WTC11 (cell line): ENCODE results near the gene HLA-DPA1. TPM values are rescaled to one million over a fixed set of nuclear protein-coding genes. Genes with fewer than 3 reads are reported as not detected.

Experiments used
- ATAC-seq: fragments of 200-7000 bp; cut with Tn5 transposase; 2 replicates; pipeline ENCODE4 v1.10.0; 2021; ENCODE audit warnings: mild to moderate bottlenecking, moderate library complexity
- CTCF ChIA-PET: fragments of 300-600 bp; sonication (Branson Sonifier 250); formaldehyde crosslinking; loops from one replicate; lab custom pipeline; 2021; ENCODE audit warnings: antibody characterized with exemption; lab: Charles Lee
- POLR2A ChIA-PET: fragments of 350-600 bp; sonication (Branson Sonifier 250); formaldehyde crosslinking; loops from one replicate; lab custom pipeline; 2021; ENCODE audit warnings: antibody characterized with exemption; lab: Charles Lee
- DNase-seq: peaks from one replicate; pipeline ENCODE4 v3.0.0; 2021; ENCODE audit warnings: low spot score
- H3K27ac Mint-ChIP-seq: 2 replicates; pipeline ENCODE4 v1.8.0; 2021; ENCODE audit warnings: mixed read lengths
- H3K27me3 Mint-ChIP-seq: 2 replicates; pipeline ENCODE4 v1.8.0; 2021; ENCODE audit warnings: low read depth, mild to moderate bottlenecking, moderate library complexity, mixed read lengths
- H3K36me3 Mint-ChIP-seq: 2 replicates; pipeline ENCODE4 v1.8.0; 2021; ENCODE audit warnings: mixed read lengths
- H3K4me1 Mint-ChIP-seq: 2 replicates; pipeline ENCODE4 v1.8.0; 2022; ENCODE audit warnings: mixed read lengths
- H3K4me3 Mint-ChIP-seq: 2 replicates; pipeline ENCODE4 v1.8.0; 2021; ENCODE audit warnings: mild to moderate bottlenecking, moderate library complexity, mixed read lengths
- H3K9me3 Mint-ChIP-seq: 2 replicates; pipeline ENCODE4 v1.8.0; 2021; ENCODE audit warnings: mixed read lengths
- FOXP1 ChIP-seq: sonication (generic); formaldehyde crosslinking; IDR thresholded peaks from 2 replicates; pipeline ENCODE4 v1.8.0; 2022; ENCODE audit warnings: missing genetic modification reagents, mild to moderate bottlenecking, moderate library complexity, borderline replicate concordance
- IRF2 ChIP-seq: sonication (generic); formaldehyde crosslinking; IDR thresholded peaks from 2 replicates; pipeline ENCODE4 v1.8.0; 2022; ENCODE audit warnings: low read depth, missing genetic modification reagents, borderline replicate concordance
- MAX ChIP-seq: sonication (generic); formaldehyde crosslinking; IDR thresholded peaks from 2 replicates; pipeline ENCODE4 v1.8.0; 2022; ENCODE audit warnings: mild to moderate bottlenecking, missing genetic modification reagents
- MLX ChIP-seq: sonication (generic); formaldehyde crosslinking; IDR thresholded peaks from 2 replicates; pipeline ENCODE4 v1.8.1; 2023; ENCODE audit warnings: mild to moderate bottlenecking, missing genetic modification reagents, moderate library complexity
- SMAD4 ChIP-seq: sonication (generic); formaldehyde crosslinking; IDR thresholded peaks from 2 replicates; pipeline ENCODE4 v1.8.0; 2022; ENCODE audit warnings: mild to moderate bottlenecking, missing genetic modification reagents
- ZBTB21 ChIP-seq: sonication (generic); formaldehyde crosslinking; IDR thresholded peaks from 2 replicates; pipeline ENCODE4 v1.8.1; 2023; ENCODE audit warnings: mild to moderate bottlenecking, missing genetic modification reagents, borderline replicate concordance
- ZNF219 ChIP-seq: sonication (generic); formaldehyde crosslinking; IDR thresholded peaks from 2 replicates; pipeline ENCODE4 v1.8.0; 2023; ENCODE audit warnings: missing genetic modification reagents, mild to moderate bottlenecking, borderline replicate concordance
- ZNF423 ChIP-seq: fragments of 250-450 bp; sonication (Bioruptor Pico); IDR thresholded peaks from 2 replicates; pipeline ENCODE4 v2.1.2; 2022; ENCODE audit warnings: mild to moderate bottlenecking, moderate library complexity
- ZNF671 ChIP-seq: fragments of 250-450 bp; sonication (Bioruptor Pico); IDR thresholded peaks from 2 replicates; pipeline ENCODE4 v1.8.0; 2021; ENCODE audit warnings: mild to moderate bottlenecking
- ZSCAN18 ChIP-seq: fragments of 250-450 bp; sonication (Bioruptor Pico); IDR thresholded peaks from 2 replicates; pipeline ENCODE4 v2.1.2; 2022; ENCODE audit warnings: mild to moderate bottlenecking, moderate library complexity
- total RNA-seq: library from RNA; stranded (reverse); gene quantifications from 3 replicates; pipeline ENCODE4 v1.2.3, GENCODE V29; 2021
- TF ChIP-seq, protein P1 (sequence below): sonication (generic); formaldehyde crosslinking; IDR thresholded peaks from 2 replicates; pipeline ENCODE4 v1.8.1; 2023; ENCODE audit warnings: mild to moderate bottlenecking, moderate library complexity, missing genetic modification reagents
- TF ChIP-seq, protein P2 (sequence below): fragments of 250-450 bp; sonication (Bioruptor Pico); IDR thresholded peaks from 2 replicates; pipeline ENCODE4 v1.9.0; 2021; ENCODE audit warnings: mild to moderate bottlenecking
- TF ChIP-seq, protein P3 (sequence below): sonication (generic); formaldehyde crosslinking; IDR thresholded peaks from 2 replicates; pipeline ENCODE4 v1.8.1; 2023; ENCODE audit warnings: mild to moderate bottlenecking, missing genetic modification reagents, borderline replicate concordance
- TF ChIP-seq, protein P4 (sequence below): fragments of 250-450 bp; sonication (Bioruptor Pico); IDR thresholded peaks from 2 replicates; pipeline ENCODE4 v1.9.0; 2021; ENCODE audit warnings: mild to moderate bottlenecking

HLA-DPA1 gene
- total RNA-seq, 1 experiment from 2014 or later = 4.9 TPM

DNA sequence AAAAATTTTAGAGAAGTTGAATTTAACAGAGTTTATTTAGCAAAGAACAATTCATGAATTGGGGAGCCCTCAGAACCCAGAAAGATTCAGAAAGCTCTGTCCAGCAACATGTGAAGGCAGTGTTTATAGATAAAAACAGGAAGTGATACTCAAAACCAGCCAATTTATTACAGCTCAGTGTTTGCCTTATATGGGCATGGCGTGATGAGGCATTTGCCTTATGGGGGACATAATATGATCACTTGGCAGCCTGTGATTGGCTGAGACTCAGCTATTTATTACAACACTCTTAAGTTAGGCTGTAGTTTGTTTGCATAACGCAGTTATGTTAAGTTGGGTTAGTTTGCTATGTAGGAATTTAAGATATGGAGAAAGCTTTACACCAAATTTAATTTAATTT lies 11.5 kb downstream of the HLA-DPA1 start:
- DNase-seq (no peak), ATAC-seq (no peak)
- ChIA-PET CTCF (interaction anchor here (0.6 to 1.0 kb wide), 2 partner anchors 10 to 13 kb away, joined by 3 to 5 read pairs; no protein-coding TSS in a partner anchor), POLR2A (no interaction called here)
- Mint-ChIP-seq H3K4me1 (no peaks in the 10 kb centered on the region), H3K9me3 (peaks cover 17% of the 10 kb centered on the region), H3K4me3 (no peak overlapping the region), H3K27ac (no peak overlapping the region), H3K27me3 (peaks cover 2% of the 10 kb centered on the region; the same call in 1 of the 2 replicates), H3K36me3 (peaks cover 11% of the 10 kb centered on the region)
- TF ChIP-seq, protein P1, sequence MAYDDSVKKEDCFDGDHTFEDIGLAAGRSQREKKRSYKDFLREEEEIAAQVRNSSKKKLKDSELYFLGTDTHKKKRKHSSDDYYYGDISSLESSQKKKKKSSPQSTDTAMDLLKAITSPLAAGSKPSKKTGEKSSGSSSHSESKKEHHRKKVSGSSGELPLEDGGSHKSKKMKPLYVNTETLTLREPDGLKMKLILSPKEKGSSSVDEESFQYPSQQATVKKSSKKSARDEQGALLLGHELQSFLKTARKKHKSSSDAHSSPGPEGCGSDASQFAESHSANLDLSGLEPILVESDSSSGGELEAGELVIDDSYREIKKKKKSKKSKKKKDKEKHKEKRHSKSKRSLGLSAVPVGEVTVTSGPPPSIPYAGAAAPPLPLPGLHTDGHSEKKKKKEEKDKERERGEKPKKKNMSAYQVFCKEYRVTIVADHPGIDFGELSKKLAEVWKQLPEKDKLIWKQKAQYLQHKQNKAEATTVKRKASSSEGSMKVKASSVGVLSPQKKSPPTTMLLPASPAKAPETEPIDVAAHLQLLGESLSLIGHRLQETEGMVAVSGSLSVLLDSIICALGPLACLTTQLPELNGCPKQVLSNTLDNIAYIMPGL = no peak
- no peak for TF ChIP-seq ZNF219 (CRISPR knock-in tag)
- no peak for TF ChIP-seq ZSCAN18
- no peak for TF ChIP-seq ZBTB21 (CRISPR knock-in tag)
- TF ChIP-seq, protein P2, sequence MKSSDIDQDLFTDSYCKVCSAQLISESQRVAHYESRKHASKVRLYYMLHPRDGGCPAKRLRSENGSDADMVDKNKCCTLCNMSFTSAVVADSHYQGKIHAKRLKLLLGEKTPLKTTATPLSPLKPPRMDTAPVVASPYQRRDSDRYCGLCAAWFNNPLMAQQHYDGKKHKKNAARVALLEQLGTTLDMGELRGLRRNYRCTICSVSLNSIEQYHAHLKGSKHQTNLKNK = no peak
- no peak for TF ChIP-seq ZNF423
- TF ChIP-seq IRF2 (CRISPR knock-in tag) = no peak
- TF ChIP-seq MLX (CRISPR knock-in tag) = no peak
- no peak for TF ChIP-seq SMAD4 (CRISPR knock-in tag)
- no peak for TF ChIP-seq MAX (CRISPR knock-in tag)
- TF ChIP-seq, protein P3, sequence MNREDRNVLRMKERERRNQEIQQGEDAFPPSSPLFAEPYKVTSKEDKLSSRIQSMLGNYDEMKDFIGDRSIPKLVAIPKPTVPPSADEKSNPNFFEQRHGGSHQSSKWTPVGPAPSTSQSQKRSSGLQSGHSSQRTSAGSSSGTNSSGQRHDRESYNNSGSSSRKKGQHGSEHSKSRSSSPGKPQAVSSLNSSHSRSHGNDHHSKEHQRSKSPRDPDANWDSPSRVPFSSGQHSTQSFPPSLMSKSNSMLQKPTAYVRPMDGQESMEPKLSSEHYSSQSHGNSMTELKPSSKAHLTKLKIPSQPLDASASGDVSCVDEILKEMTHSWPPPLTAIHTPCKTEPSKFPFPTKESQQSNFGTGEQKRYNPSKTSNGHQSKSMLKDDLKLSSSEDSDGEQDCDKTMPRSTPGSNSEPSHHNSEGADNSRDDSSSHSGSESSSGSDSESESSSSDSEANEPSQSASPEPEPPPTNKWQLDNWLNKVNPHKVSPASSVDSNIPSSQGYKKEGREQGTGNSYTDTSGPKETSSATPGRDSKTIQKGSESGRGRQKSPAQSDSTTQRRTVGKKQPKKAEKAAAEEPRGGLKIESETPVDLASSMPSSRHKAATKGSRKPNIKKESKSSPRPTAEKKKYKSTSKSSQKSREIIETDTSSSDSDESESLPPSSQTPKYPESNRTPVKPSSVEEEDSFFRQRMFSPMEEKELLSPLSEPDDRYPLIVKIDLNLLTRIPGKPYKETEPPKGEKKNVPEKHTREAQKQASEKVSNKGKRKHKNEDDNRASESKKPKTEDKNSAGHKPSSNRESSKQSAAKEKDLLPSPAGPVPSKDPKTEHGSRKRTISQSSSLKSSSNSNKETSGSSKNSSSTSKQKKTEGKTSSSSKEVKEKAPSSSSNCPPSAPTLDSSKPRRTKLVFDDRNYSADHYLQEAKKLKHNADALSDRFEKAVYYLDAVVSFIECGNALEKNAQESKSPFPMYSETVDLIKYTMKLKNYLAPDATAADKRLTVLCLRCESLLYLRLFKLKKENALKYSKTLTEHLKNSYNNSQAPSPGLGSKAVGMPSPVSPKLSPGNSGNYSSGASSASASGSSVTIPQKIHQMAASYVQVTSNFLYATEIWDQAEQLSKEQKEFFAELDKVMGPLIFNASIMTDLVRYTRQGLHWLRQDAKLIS (CRISPR knock-in tag) = no peak
- TF ChIP-seq, protein P4, sequence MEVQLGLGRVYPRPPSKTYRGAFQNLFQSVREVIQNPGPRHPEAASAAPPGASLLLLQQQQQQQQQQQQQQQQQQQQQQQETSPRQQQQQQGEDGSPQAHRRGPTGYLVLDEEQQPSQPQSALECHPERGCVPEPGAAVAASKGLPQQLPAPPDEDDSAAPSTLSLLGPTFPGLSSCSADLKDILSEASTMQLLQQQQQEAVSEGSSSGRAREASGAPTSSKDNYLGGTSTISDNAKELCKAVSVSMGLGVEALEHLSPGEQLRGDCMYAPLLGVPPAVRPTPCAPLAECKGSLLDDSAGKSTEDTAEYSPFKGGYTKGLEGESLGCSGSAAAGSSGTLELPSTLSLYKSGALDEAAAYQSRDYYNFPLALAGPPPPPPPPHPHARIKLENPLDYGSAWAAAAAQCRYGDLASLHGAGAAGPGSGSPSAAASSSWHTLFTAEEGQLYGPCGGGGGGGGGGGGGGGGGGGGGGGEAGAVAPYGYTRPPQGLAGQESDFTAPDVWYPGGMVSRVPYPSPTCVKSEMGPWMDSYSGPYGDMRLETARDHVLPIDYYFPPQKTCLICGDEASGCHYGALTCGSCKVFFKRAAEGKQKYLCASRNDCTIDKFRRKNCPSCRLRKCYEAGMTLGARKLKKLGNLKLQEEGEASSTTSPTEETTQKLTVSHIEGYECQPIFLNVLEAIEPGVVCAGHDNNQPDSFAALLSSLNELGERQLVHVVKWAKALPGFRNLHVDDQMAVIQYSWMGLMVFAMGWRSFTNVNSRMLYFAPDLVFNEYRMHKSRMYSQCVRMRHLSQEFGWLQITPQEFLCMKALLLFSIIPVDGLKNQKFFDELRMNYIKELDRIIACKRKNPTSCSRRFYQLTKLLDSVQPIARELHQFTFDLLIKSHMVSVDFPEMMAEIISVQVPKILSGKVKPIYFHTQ (CRISPR knock-in tag) = no peak
- TF ChIP-seq FOXP1 (CRISPR knock-in tag) = no peak
- TF ChIP-seq ZNF671 (CRISPR knock-in tag) = no peak
- TF ChIP-seq, all 79 proteins: peak for 0
